AG20443 (cell line): ENCODE results near the gene TMEM203.
"Not testable (repeated sequence)": the region's sequence is repeated elsewhere in the genome, so short reads cannot be mapped to it uniquely, and the experiment has no call there.

Experiments used
- DNase-seq: peaks from one replicate; pipeline ENCODE4 v3.0.0; 2012; ENCODE audit warnings: low spot score, mixed read lengths

The TMEM203 gene

DNA sequence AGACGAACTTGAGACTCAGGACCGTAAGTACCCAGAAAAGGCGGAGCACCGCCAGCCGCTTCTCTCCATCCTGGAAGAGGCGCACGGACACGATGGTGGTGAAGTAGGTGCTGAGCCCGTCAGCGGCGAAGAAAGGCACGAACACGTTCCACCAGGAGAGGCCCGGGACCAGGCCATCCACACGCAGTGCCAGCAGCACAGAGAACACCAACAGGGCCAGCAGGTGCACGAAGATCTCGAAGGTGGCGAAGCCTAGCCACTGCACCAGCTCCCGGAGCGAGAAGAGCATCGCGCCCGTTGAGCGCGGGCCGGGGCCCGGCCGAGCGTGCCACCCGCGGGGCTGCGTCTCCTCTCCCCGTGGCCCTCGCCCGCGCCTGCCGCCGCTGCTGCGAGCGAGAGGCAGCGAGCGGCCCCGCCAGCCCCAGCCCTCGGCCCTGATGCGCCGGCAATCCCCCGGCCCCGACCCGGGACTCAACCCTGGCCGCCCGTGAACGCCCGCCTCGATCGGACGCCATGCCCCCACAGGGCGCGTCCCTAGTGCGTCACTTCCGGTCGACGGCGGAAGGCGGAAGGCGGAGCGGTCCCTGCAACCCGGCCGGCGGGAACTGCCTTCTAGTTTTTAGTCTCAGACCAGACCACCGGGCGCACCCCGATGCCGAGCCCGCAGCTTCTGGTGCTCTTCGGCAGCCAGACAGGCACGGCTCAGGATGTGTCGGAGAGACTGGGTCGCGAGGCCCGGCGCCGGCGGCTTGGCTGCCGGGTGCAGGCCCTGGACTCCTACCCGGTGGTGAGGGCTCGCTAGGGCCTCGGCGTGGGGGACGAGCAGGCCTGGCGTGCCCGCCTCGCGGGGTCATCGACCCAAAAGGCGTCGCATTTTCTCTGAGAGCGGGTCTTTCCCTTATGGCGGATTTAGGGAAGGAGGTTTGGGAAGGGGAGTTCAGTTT, at the start of gene TMEM203, which contains the start of gene NDOR1:
Gene TMEM203 (minus strand): TSS at position 523 of the 944 bp plus-strand sequence. CDS start 234 bp downstream, at position 289.
Gene NDOR1 (plus strand): TSS at position 575 of the 944 bp plus-strand sequence. CDS start 78 bp downstream, at position 653.
- DNase-seq, result peak; percentile 96

- DNase-seq, result peak; percentile 100
These were observed 49.4 kb upstream of the TMEM203 start, which contains the start of gene NELFB for GRCh38 chr9:137254624-137255447. Gene NELFB, plus strand, starts transcription at chr9:137255327.

GRCh38 chr9:137253717-137254623, 48.5 kb upstream of the TMEM203 start:
- no peak for DNase-seq

DNA sequence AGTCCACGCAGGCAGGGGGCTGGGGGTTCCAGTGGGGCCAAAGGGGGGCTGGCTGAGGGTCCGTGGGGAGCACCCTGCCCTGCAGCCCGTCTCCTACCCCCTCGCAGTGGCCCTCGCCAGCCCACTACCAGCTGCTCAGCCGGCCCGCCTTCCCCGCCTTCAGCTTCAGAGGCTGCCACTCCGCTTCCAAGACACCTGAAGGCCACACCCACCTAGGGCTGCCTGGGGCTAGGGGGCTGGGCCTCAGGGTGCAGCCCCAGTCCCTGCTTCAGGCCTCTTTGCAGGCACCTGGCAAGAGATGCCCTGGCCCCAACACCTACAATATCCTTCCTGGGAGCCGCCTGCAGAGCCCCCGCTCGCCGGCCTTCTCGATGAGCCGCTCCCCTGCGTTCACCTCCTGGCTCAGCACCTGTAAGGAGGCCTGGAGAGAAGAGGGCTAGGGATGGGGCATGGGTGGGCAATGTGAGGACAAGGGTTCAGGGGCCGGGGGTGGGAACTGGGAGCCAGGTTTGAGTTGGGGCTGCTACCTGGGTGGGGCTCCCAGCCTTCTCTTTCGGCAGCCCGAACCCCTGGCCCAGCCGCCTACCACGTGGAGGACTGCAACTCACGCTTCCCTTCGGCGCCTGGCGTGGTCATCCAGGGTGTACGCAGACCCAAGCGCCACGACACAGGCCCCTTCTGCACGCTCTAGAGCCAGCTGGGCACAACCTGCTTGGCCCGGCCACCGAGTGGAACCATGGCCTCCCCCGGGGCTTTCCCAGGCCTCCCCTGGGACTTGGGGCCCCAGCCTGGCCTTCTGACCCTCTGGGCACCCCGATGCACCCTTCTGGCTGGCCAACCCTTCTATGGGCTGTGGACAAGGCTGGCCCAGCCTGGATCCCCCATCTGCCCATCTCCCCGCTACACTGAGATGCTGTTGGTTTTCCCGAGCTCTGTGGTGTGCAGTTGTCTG, 47.4 kb upstream of the TMEM203 start:
- DNase-seq, result no peak

DNA sequence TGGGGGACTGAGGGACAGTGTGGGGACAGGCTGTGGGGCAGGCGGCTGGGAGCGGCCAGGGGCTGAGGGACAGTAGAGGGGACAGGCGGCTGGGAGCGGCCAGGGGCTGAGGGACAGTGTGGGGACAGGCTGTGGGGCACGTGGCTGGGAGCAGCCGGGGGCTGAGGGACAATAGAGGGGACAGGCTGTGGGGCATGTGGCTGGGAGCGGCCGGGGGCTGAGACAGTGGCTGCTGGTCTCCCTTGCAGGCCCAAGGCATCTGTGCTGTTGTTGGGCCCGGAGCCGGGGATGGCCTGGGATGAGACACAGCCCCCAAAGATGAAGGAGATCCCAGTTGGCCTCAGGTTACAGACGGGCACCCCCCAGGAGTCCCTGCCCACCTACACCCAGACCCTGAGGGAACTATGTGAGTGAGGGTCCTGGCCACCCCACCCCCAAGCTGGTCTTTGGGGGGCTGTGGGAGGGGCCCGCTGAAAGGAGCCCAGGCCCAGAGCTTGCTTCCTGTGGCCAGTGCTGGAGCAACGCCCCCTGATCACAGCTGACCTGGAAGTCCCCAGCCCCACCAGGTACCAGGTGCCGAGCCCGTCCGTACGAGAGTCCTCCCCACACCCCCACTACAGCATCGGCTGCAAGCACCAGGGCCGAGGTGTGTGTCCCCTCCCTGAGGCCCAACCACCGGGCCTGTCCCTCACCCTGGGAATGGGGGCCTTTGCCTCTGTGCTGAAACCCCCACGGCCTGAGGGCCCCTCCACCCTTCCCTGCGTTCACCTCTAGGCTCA, 46.2 kb upstream of the TMEM203 start:
- no peak for DNase-seq

DNA sequence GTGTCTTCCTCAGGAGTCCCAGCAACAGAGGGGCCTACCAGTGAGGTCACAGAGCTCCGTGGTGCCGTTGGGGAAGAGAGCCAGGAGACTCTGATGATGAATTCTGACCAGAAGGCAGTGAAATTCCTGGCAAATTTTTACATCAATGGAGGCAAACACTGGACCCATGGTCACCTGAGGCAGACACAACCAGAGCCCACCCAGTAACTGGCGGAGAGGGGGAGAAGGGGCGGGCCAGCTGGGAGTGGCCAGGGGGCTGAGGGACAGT, 45.7 kb upstream of the TMEM203 start, which contains the start of gene STPG3:
Gene STPG3 (plus strand): TSS at position 93 of the 268 bp plus-strand sequence. CDS start 1 bp downstream, at position 94.
- DNase-seq, result no peak

GRCh38 chr9:137250329-137251193, 45.1 kb upstream of the TMEM203 start:
- no peak for DNase-seq

- DNase-seq, result no peak
These were observed 42.4 kb upstream of the TMEM203 start for GRCh38 chr9:137247916-137248175.

GRCh38 chr9:137247135-137247915, 41.9 kb upstream of the TMEM203 start:
- no peak for DNase-seq

DNA sequence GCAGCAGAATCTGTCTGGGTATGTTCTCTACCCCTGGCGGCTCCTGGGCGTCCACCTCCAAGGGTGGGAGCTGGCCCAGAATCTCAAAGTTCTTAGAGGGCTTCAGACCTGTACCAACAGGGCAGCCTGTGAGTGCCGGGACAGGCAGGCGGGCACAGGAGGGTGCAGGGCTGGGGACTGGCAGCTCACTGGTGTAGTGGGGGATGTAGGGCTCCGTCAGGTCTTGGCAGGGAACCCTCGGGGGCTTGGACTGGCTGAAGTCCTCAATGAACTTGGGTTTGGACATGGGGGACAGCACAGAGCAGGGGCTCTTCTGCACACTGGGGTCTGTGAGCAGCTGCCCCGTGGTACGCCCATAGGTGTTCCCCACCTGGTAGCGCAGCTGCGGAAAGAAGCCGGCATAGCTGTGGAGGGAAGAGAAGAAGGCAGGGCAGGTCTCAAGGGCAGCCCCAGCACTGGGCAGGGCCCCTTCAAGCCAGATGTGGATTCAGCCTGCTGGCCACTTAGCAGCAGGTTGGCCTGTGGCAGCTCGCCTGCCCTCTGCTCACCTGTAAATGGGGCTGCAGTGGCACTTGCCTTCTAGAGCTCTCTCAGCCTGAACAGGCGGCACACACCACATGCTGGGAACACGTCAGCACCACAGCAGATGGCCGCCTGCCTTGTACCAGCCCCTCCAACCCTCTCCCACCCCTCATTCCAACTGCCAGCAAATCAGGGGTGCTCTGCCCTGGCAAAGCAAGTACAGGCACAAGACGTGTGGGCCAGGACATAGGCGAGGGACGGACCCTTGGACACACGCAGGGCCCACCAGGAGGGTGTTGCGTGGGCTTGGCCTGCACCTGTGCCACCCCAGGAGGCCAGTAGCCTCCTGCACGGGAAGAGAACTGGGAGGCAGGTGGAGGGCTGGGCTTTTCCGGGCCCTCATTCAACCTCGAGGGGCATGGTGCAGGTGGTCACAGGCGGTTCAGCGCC, 40.3 kb upstream of the TMEM203 start:
- DNase-seq, result no peak

GRCh38 chr9:137244486-137245449, 39.3 kb upstream of the TMEM203 start:
- no peak for DNase-seq

DNA sequence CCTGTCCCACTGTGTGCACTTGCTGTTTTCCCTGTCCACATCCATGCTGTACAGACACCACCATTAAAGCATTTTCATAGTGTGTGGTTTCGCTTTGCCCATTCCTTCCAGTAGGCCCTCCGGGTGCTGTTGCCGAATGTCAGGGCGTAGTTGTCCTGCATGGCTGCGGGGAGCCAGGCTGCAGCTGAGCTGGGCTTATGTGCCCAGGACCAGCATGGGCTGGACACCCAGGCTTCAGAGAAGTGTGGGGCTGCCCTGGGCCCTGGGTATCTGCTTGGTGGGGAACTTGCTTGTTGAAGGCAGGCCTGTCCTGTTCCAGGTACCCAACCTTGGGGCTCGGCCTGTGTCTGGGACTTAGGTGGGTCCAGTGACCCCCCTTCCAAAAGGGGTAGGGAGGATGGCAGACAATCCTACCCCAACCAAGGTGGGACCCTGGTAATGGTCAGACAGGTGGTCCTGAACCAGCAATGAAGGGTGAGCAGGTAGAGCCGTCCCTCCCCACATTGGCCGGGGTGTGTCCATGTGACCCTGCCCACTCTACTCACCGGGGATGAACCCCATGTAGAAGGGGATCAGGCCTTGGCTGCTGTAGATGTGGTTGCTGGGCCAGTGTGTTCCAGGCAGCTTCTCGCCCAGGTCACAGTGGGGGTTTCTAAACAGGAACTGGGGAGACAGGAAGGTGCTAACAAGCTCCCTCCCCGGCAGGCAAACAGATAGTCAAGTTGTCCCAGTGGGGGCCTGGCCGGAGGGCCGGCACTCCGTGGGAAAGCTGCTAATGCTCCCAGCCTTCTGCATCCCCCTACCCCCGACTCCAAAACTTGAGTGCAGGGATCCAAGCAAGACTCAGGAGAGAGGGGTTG, 38.4 kb upstream of the TMEM203 start:
- no peak for DNase-seq

DNA sequence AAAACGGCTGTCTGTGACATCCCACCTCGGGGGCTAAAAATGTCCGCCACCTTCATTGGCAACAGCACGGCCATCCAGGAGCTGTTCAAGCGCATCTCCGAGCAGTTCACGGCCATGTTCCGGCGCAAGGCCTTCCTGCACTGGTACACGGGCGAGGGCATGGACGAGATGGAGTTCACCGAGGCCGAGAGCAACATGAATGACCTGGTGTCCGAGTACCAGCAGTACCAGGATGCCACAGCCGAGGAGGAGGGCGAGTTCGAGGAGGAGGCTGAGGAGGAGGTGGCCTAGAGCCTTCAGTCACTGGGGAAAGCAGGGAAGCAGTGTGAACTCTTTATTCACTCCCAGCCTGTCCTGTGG, 37.8 kb upstream of the TMEM203 start:
- DNase-seq, result not testable (repeated sequence)

DNA sequence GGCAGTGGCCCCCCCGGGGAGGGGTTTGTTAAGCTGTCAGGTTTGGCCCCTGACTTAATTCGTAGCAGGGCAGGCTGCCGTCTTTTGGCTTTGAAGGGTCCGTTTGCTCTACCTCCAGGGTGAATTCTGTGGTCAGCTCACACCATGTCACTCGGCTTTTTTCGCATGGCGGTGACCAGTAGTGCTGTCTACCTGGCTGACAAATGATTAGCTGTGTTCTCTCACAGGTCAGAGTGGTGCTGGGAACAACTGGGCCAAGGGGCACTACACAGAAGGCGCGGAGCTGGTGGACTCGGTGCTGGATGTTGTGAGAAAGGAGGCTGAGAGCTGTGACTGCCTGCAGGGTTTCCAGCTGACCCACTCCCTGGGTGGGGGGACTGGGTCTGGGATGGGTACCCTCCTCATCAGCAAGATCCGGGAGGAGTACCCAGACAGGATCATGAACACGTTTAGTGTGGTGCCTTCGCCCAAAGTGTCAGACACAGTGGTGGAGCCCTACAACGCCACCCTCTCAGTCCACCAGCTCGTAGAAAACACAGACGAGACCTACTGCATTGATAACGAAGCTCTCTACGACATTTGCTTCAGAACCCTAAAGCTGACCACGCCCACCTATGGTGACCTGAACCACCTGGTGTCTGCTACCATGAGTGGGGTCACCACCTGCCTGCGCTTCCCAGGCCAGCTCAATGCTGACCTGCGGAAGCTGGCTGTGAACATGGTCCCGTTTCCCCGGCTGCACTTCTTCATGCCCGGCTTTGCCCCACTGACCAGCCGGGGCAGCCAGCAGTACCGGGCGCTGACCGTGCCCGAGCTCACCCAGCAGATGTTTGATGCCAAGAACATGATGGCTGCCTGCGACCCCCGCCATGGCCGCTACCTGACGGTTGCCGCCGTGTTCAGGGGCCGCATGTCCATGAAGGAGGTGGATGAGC, 37.1 kb upstream of the TMEM203 start:
- no peak for DNase-seq
